HepG2 (cell line): ENCODE data around the gene PARP14. TPM values are rescaled to one million over a fixed set of nuclear protein-coding genes. Genes with fewer than 3 reads are reported as not detected.

ENCODE experiments used
- CREB1 ChIP-seq, 2 experiments: fragments of 450-650 bp in 1 of 2; IDR thresholded peaks; 2 replicates each; pipeline ENCODE4 v1.6.1; 2016 to 2017; ENCODE audit warnings: control low read depth in 1 of 2, mild to moderate bottlenecking in 1 of 2, missing compliant biosample characterization in 1 of 2, missing genetic modification characterization in 1 of 2
- FOXM1 ChIP-seq: sonication (generic); formaldehyde crosslinking; IDR thresholded peaks from 2 replicates; pipeline ENCODE4 v1.5.0; 2020; ENCODE audit warnings: missing genetic modification reagents
- MXD4 ChIP-seq: IDR thresholded peaks from 2 replicates; pipeline ENCODE4 v1.6.1; 2016; ENCODE audit warnings: mild to moderate bottlenecking, missing biosample characterization, missing genetic modification reagents
- SETDB1 ChIP-seq: sonication (generic); formaldehyde crosslinking; IDR thresholded peaks from 2 replicates; pipeline ENCODE4 v1.5.1; 2020; ENCODE audit warnings: missing genetic modification reagents, mild to moderate bottlenecking, borderline replicate concordance
- THAP11 ChIP-seq: IDR thresholded peaks from 2 replicates; pipeline ENCODE4 v1.6.1; 2016; ENCODE audit warnings: missing biosample characterization, missing genetic modification reagents
- ZNF256 ChIP-seq: sonication (generic); formaldehyde crosslinking; conservative IDR thresholded peaks from 2 replicates; pipeline ENCODE4 v1.4.0; 2020; ENCODE audit warnings: missing genetic modification reagents
- ZNF296 ChIP-seq: sonication (generic); formaldehyde crosslinking; conservative IDR thresholded peaks from 2 replicates; pipeline ENCODE4 v1.5.0; 2020; ENCODE audit warnings: mild to moderate bottlenecking, missing genetic modification reagents
- ZNF567 ChIP-seq: sonication (generic); formaldehyde crosslinking; IDR thresholded peaks from 2 replicates; pipeline ENCODE4 v1.8.1; 2023; ENCODE audit warnings: mild to moderate bottlenecking, missing genetic modification reagents, borderline replicate concordance
- ZNF629 ChIP-seq: sonication (generic); formaldehyde crosslinking; conservative IDR thresholded peaks from 2 replicates; pipeline ENCODE4 v1.5.0; 2020; ENCODE audit warnings: missing genetic modification reagents
- polyA plus RNA-seq, 8 experiments: library from polyadenylated mRNA; depleted of rRNA in 3 of 8; stranded (reverse) in 7 of 8; unstranded in 1 of 8; fragments of >200 nt; fragmentation: Illumina TruSeq in 4 of 8; extraction: Trizol in 4 of 8; gene quantifications; 2 replicates each; pipeline versions ENCODE4 v1.2.1 to v1.2.3, GENCODE V29; 2011 to 2016; ENCODE audit warnings: low read depth in 4 of 8, missing spikeins in 1 of 8, mixed read lengths in 1 of 8; ENCODE audit not compliant: insufficient read depth in 1 of 8
- total RNA-seq, 5 experiments: library from RNA; depleted of rRNA; stranded (reverse); fragments of >200 nt; fragmentation: Illumina TruSeq; extraction: Trizol; gene quantifications; 2 replicates each; pipeline ENCODE4 v1.2.3, GENCODE V29; 2016; ENCODE audit warnings: low read depth in 1 of 5
- TF ChIP-seq, protein P1 (sequence below): sonication (generic); formaldehyde crosslinking; IDR thresholded peaks from 2 replicates; pipeline ENCODE4 v1.4.0; 2020; ENCODE audit warnings: mild to moderate bottlenecking, missing genetic modification reagents
- TF ChIP-seq, protein P2 (sequence below): sonication (generic); formaldehyde crosslinking; IDR thresholded peaks from 2 replicates; pipeline ENCODE4 v1.4.0; 2020; ENCODE audit warnings: missing genetic modification reagents, low read depth, mild to moderate bottlenecking, borderline replicate concordance
- TF ChIP-seq, protein P3 (sequence below): IDR thresholded peaks from 2 replicates; pipeline ENCODE4 v1.6.1; 2012; ENCODE audit warnings: inconsistent platforms

The PARP14 gene
- total and polyA plus RNA-seq, 2 of the 13 experiments (the other 11 are each of a cell fraction or from before 2014, with no cell fraction given): 9.0 to 19.1 TPM

DNA sequence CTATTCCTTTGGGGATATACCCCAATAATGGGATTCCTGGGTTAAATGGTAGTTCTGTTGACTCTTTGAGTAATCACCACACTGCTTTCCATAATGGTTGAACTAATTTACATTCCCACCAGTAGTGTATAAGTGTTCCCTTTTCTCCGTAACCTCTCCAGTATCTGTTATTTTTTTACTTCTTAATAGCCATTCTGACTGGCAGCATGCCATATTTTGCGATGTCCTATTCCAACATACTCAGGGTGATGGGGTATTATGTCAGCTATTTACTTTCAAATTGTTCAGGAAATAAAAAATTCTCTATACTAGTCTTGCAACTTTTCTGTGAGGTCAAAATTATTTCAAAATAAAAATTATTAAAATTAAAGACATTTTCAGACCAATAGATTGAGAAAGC is 9.1 kb upstream of the PARP14 start (continued):
- TF ChIP-seq, protein P1, sequence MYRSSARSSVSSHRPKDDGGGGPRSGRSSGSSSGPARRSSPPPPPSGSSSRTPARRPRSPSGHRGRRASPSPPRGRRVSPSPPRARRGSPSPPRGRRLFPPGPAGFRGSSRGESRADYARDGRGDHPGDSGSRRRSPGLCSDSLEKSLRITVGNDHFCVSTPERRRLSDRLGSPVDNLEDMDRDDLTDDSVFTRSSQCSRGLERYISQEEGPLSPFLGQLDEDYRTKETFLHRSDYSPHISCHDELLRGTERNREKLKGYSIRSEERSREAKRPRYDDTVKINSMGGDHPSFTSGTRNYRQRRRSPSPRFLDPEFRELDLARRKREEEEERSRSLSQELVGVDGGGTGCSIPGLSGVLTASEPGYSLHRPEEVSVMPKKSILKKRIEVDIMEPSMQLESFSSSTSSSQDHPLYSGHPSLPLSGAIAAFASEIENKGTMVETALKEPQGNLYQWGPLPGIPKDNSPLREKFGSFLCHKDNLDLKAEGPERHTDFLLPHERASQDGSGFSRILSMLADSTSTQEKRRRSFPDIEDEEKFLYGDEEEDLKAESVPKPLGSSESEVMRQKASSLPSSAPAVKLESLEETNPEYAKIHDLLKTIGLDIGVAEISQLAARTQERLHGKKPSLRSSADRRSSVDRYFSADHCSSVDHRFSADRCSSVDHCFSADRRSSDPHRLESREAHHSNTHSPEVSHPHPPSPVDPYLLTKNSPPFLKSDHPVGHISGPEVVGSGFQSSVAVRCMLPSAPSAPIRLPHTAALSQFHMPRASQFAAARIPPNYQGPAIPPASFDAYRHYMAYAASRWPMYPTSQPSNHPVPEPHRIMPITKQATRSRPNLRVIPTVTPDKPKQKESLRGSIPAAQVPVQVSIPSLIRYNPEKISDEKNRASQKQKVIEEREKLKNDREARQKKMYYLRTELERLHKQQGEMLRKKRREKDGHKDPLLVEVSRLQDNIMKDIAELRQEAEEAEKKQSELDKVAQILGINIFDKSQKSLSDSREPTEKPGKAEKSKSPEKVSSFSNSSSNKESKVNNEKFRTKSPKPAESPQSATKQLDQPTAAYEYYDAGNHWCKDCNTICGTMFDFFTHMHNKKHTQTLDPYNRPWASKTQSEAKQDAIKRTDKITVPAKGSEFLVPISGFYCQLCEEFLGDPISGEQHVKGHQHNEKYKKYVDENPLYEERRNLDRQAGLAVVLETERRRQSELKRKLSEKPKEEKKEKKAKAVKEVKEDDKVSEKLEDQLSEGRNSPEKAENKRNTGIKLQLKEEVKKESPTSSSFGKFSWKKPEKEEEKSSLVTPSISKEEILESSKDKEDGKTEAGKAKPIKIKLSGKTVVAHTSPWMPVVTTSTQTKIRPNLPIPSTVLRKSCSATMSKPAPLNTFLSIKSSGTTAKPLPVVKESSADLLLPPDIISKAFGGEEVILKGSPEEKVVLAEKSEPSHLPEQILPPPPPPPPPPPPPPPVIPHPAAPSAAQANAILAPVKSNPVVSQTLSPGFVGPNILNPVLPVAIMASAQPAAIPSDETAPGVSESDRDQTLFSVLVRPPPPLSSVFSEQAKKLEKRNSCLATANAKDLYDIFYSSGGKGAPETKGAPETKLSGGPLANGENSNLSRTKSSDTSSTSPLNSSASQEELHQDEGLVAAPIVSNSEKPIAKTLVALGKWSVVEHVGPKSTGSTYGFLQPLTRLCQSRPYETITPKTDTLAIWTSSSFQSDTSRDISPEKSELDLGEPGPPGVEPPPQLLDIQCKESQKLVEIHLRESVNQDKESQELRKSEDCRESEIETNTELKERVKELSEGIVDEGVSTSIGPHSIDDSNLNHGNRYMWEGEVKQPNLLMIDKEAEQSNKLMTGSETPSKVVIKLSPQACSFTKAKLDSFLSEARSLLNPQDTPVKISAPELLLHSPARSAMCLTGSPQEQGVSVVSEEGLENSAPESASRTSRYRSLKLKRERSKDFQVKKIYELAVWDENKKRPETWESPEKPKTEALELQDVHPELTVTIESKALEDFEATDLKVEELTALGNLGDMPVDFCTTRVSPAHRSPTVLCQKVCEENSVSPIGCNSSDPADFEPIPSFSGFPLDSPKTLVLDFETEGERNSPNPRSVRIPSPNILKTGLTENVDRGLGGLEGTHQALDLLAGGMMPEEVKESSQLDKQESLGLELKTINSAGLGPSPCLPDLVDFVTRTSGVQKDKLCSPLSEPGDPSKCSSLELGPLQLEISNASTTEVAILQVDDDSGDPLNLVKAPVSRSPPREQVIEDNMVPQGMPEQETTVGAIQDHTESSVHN (CRISPR knock-in tag): no peak
- TF ChIP-seq THAP11 (no peak), CREB1 (IDR thresholded peaks at IDR 0.05) (no peak), CREB1 (CRISPR knock-in tag; IDR thresholded peaks at IDR 0.05) (no peak), ZNF567 (no peak), FOXM1 (CRISPR knock-in tag) (no peak), ZNF629 (CRISPR knock-in tag) (no peak), MXD4 (CRISPR knock-in tag) (no peak), ZNF256 (CRISPR knock-in tag) (no peak), ZNF296 (CRISPR knock-in tag) (no peak), SETDB1 (no peak)
- TF ChIP-seq, protein P2, sequence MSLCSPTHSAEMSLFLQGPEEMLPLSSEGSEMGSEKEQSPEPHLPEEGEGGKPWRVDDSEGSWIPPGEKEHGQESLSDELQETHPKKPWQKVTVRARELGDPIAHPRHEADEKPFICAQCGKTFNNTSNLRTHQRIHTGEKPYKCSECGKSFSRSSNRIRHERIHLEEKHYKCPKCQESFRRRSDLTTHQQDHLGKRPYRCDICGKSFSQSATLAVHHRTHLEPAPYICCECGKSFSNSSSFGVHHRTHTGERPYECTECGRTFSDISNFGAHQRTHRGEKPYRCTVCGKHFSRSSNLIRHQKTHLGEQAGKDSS (CRISPR knock-in tag): no peak
- TF ChIP-seq, protein P3, sequence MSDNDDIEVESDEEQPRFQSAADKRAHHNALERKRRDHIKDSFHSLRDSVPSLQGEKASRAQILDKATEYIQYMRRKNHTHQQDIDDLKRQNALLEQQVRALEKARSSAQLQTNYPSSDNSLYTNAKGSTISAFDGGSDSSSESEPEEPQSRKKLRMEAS: no peak
- TF ChIP-seq, all 625 proteins: peak for 0
